ENCODE results near the gene KIF20B. TPM values are rescaled to one million over a fixed set of nuclear protein-coding genes. Genes with fewer than 3 reads are reported as not detected.
"Not testable (repeated sequence)": the region's sequence is repeated elsewhere in the genome, so short reads cannot be mapped to it uniquely, and the experiment has no call there.

The KIF20B gene
- total and polyA plus RNA-seq, 2 experiments from 2014 or later, result 8.3 to 12.1 TPM

- DNase-seq (ENCODE audit: low read depth in 1 of 2, low spot score in 1 of 2), result no peak
- Histone ChIP-seq H3K27ac (no peak overlapping the region), H3K4me3 (no peak overlapping the region), H3K4me1 (ENCODE audit: low read depth) (no peaks in the 10 kb centered on the region), H3K36me3 (peaks cover 3% of the 10 kb centered on the region), H3K27me3 (no peaks in the 10 kb centered on the region), H3K9me3 (ENCODE audit: low read depth) (no peaks in the 10 kb centered on the region)
- TF ChIP-seq CTCF (IDR thresholded peaks at IDR 0.05; ENCODE audit: low read depth, low read length), result no peak
Measured at GRCh38 chr10:89750441-89750840, 49.1 kb downstream of the KIF20B start.

GRCh38 chr10:89755374-89755773 is 54.0 kb downstream of the KIF20B start:
- no peak for DNase-seq (ENCODE audit: low read depth in 1 of 2, low spot score in 1 of 2)
- TF ChIP-seq CTCF (IDR thresholded peaks at IDR 0.05; ENCODE audit: low read depth, low read length), result no peak
- peaks cover 3% of the 10 kb centered on the region for H3K36me3 ChIP-seq

GRCh38 chr10:89759531-89759930 is 58.1 kb downstream of the KIF20B start:
- Histone ChIP-seq H3K27me3 (no peaks in the 10 kb centered on the region), H3K4me3 (no peak overlapping the region), H3K9me3 (ENCODE audit: low read depth) (no peaks in the 10 kb centered on the region), H3K36me3 (no peaks in the 10 kb centered on the region), H3K27ac (no peak overlapping the region), H3K4me1 (ENCODE audit: low read depth) (no peaks in the 10 kb centered on the region)
- DNase-seq (ENCODE audit: low read depth in 1 of 2, low spot score in 1 of 2), result no peak
- TF ChIP-seq CTCF (IDR thresholded peaks at IDR 0.05; ENCODE audit: low read depth, low read length), result no peak

More at GRCh38 chr10:89755374-89755773, 54.0 kb downstream of the KIF20B start:
- Histone ChIP-seq H3K4me3 (no peak overlapping the region), H3K27me3 (no peaks in the 10 kb centered on the region), H3K4me1 (ENCODE audit: low read depth) (no peaks in the 10 kb centered on the region), H3K27ac (no peak overlapping the region), H3K9me3 (ENCODE audit: low read depth) (no peaks in the 10 kb centered on the region)

GRCh38 chr10:89763671-89764070 is 62.3 kb downstream of the KIF20B start:
- not testable (repeated sequence) for H3K4me3 ChIP-seq; H3K27me3 ChIP-seq; H3K9me3 ChIP-seq (ENCODE audit: low read depth); H3K4me1 ChIP-seq (ENCODE audit: low read depth); H3K27ac ChIP-seq; H3K36me3 ChIP-seq; DNase-seq (ENCODE audit: low read depth in 1 of 2, low spot score in 1 of 2)

- Histone ChIP-seq H3K27me3 (no peaks in the 10 kb centered on the region), H3K4me3 (no peak overlapping the region), H3K4me1 (ENCODE audit: low read depth) (no peaks in the 10 kb centered on the region), H3K9me3 (ENCODE audit: low read depth) (no peaks in the 10 kb centered on the region), H3K27ac (no peak overlapping the region), H3K36me3 (peaks cover 2% of the 10 kb centered on the region)
- TF ChIP-seq CTCF (IDR thresholded peaks at IDR 0.05; ENCODE audit: low read depth, low read length), result no peak
- no peak for DNase-seq (ENCODE audit: low read depth in 1 of 2, low spot score in 1 of 2)
Measured at GRCh38 chr10:89771684-89772083, 70.3 kb downstream of the KIF20B start.

- H3K9me3 ChIP-seq (ENCODE audit: low read depth), result no peaks in the 10 kb centered on the region
- no peaks in the 10 kb centered on the region for H3K4me1 ChIP-seq (ENCODE audit: low read depth)
- H3K27ac ChIP-seq, result no peak overlapping the region
- H3K36me3 ChIP-seq, result peaks cover 2% of the 10 kb centered on the region
- DNase-seq (ENCODE audit: low read depth in 1 of 2, low spot score in 1 of 2), result no peak
- TF ChIP-seq CTCF (IDR thresholded peaks at IDR 0.05; ENCODE audit: low read depth, low read length), result no peak
- no peak overlapping the region for H3K4me3 ChIP-seq
- no peaks in the 10 kb centered on the region for H3K27me3 ChIP-seq
Measured at GRCh38 chr10:89773081-89773480, 71.7 kb downstream of the KIF20B start.

Data from cardiac muscle cell (in vitro differentiated cells and primary cell).